A172 (cell line): ENCODE results near the gene EPPIN. TPM values are rescaled to one million over a fixed set of nuclear protein-coding genes. Genes with fewer than 3 reads are reported as not detected.
"Not testable (repeated sequence)": the region's sequence is repeated elsewhere in the genome, so short reads cannot be mapped to it uniquely, and the experiment has no call there.

Experiments
- DNase-seq: peaks from one replicate; pipeline ENCODE4 v3.0.0-alpha.2; 2015; ENCODE audit warnings: low spot score
- total RNA-seq: library from RNA; depleted of rRNA; stranded (reverse); fragments of >200 nt; shearing (Covaris generic); gene quantifications from 2 replicates; pipeline ENCODE4 v1.2.3, GENCODE V29; 2014; rRNA removed

The EPPIN gene
- not detected in 2 replicates for total RNA-seq

GRCh38 chr20:45547206-45547770, at the start of gene EPPIN:
Gene EPPIN (minus strand): TSS chr20:45547401. CDS start chr20:45547357, 44 bp downstream.
- no peak for DNase-seq

GRCh38 chr20:45595235-45595634, 48.0 kb upstream of the EPPIN start:
- DNase-seq = no peak

GRCh38 chr20:45593498-45593897, 46.3 kb upstream of the EPPIN start:
- DNase-seq = no peak

- peak; percentile 64 for DNase-seq
Measured at GRCh38 chr20:45592574-45593189, 45.5 kb upstream of the EPPIN start.

GRCh38 chr20:45589725-45590124, 42.5 kb upstream of the EPPIN start:
- DNase-seq = no peak

GRCh38 chr20:45588800-45589199, 41.6 kb upstream of the EPPIN start:
- no peak for DNase-seq

- DNase-seq = not testable (repeated sequence)
Measured at GRCh38 chr20:45585986-45586385, 38.8 kb upstream of the EPPIN start.

- not testable (repeated sequence) for DNase-seq
Measured at GRCh38 chr20:45584294-45584693, 37.1 kb upstream of the EPPIN start.

- no peak for DNase-seq
Measured at GRCh38 chr20:45583502-45583901, 36.3 kb upstream of the EPPIN start.

- no peak for DNase-seq
Measured at GRCh38 chr20:45581702-45582101, 34.5 kb upstream of the EPPIN start.

- no peak for DNase-seq
Measured at GRCh38 chr20:45579184-45579583, 32.0 kb upstream of the EPPIN start, which contains the start of gene WFDC8. Gene WFDC8 (minus strand): TSS chr20:45579284. CDS start chr20:45579247, 37 bp downstream.

GRCh38 chr20:45578231-45578630, 31.0 kb upstream of the EPPIN start:
- DNase-seq = no peak

- DNase-seq = no peak
Measured at GRCh38 chr20:45576995-45577394, 29.8 kb upstream of the EPPIN start.

- DNase-seq = no peak
Measured at GRCh38 chr20:45575931-45576330, 28.7 kb upstream of the EPPIN start.

- DNase-seq = not testable (repeated sequence)
Measured at GRCh38 chr20:45569650-45570049, 22.4 kb upstream of the EPPIN start.

- DNase-seq = no peak
Measured at GRCh38 chr20:45564760-45565276, 17.6 kb upstream of the EPPIN start.

GRCh38 chr20:45555198-45555597, 8.0 kb upstream of the EPPIN start:
- DNase-seq = no peak

- no peak for DNase-seq
Measured at GRCh38 chr20:45552456-45552855, 5.3 kb upstream of the EPPIN start.

GRCh38 chr20:45550765-45551164, 3.6 kb upstream of the EPPIN start:
- no peak for DNase-seq

GRCh38 chr20:45548410-45548809, 1.2 kb upstream of the EPPIN start:
- DNase-seq = no peak

GRCh38 chr20:45545754-45546453, 1.3 kb downstream of the EPPIN start:
- peak; percentile 19 for DNase-seq

GRCh38 chr20:45545351-45545750, 1.9 kb downstream of the EPPIN start:
- DNase-seq = no peak

- DNase-seq = no peak
Measured at GRCh38 chr20:45539382-45539781, 7.8 kb downstream of the EPPIN start, which contains the start of gene WFDC6. Gene WFDC6 (minus strand): TSS chr20:45539482. CDS start chr20:45539407, 75 bp downstream.
